ENCODE data around the gene SUPT4H1.
A peak's percentile ranks its signal among the peaks of the same experiment; 100 is the strongest.

SUPT4H1 gene

GRCh38 chr17:58340405-58340876, 11.6 kb downstream of the SUPT4H1 start:
- no peak for DNase-seq (ENCODE audit: low read depth in 2 of 2)

GRCh38 chr17:58339755-58340404, 12.1 kb downstream of the SUPT4H1 start:
- no peak for DNase-seq (ENCODE audit: low read depth in 2 of 2)

GRCh38 chr17:58338841-58339754, 12.9 kb downstream of the SUPT4H1 start:
- DNase-seq (ENCODE audit: low read depth in 2 of 2): peak; percentile 80 to 85

- DNase-seq (ENCODE audit: low read depth in 2 of 2): no peak
Observed at GRCh38 chr17:58338454-58338840, 13.6 kb downstream of the SUPT4H1 start.

GRCh38 chr17:58337600-58338453, 14.2 kb downstream of the SUPT4H1 start:
- peak; percentile 94 to 95 for DNase-seq (ENCODE audit: low read depth in 2 of 2)

- no peak for DNase-seq (ENCODE audit: low read depth in 2 of 2)
Observed at GRCh38 chr17:58337210-58337599, 14.8 kb downstream of the SUPT4H1 start.

- no peak for DNase-seq (ENCODE audit: low read depth in 2 of 2)
Observed at GRCh38 chr17:58336456-58337209, 15.4 kb downstream of the SUPT4H1 start.

- peak; percentile 65 to 69 for DNase-seq (ENCODE audit: low read depth in 2 of 2)
Observed at GRCh38 chr17:58335779-58336455, 16.1 kb downstream of the SUPT4H1 start.

GRCh38 chr17:58335061-58335731, 16.8 kb downstream of the SUPT4H1 start:
- peak in 1 of 2 donors; percentile 58 for DNase-seq (ENCODE audit: low read depth in 2 of 2)

GRCh38 chr17:58334661-58335060, 17.3 kb downstream of the SUPT4H1 start:
- no peak for DNase-seq (ENCODE audit: low read depth in 2 of 2)

- no peak for DNase-seq (ENCODE audit: low read depth in 2 of 2)
Observed at GRCh38 chr17:58334256-58334655, 17.7 kb downstream of the SUPT4H1 start.

GRCh38 chr17:58333736-58334207, 18.2 kb downstream of the SUPT4H1 start:
- DNase-seq (ENCODE audit: low read depth in 2 of 2): no peak

- DNase-seq (ENCODE audit: low read depth in 2 of 2): peak; percentile 80 to 85
Observed at GRCh38 chr17:58332778-58333735, 18.9 kb downstream of the SUPT4H1 start.

- DNase-seq (ENCODE audit: low read depth in 2 of 2): peak; percentile 89 to 92
Observed at GRCh38 chr17:58331815-58332777, 19.9 kb downstream of the SUPT4H1 start.

GRCh38 chr17:58330997-58331814, 20.8 kb downstream of the SUPT4H1 start:
- DNase-seq (ENCODE audit: low read depth in 2 of 2): peak; percentile 65 to 67

- no peak for DNase-seq (ENCODE audit: low read depth in 2 of 2)
Observed at GRCh38 chr17:58330538-58330996, 21.4 kb downstream of the SUPT4H1 start.

Data from stimulated activated CD8-positive, alpha-beta memory T cell treated with anti-CD3 and anti-CD28 coated beads, Interleukin-15, amount 100 ng/mL, for 48 hours (primary cell).